ENCODE results near the gene CAMTA1. TPM values are rescaled to one million over a fixed set of nuclear protein-coding genes. Genes with fewer than 3 reads are reported as not detected.

Gene CAMTA1
- total RNA-seq, 1 experiment from 2014 or later: 50.3 TPM

DNA sequence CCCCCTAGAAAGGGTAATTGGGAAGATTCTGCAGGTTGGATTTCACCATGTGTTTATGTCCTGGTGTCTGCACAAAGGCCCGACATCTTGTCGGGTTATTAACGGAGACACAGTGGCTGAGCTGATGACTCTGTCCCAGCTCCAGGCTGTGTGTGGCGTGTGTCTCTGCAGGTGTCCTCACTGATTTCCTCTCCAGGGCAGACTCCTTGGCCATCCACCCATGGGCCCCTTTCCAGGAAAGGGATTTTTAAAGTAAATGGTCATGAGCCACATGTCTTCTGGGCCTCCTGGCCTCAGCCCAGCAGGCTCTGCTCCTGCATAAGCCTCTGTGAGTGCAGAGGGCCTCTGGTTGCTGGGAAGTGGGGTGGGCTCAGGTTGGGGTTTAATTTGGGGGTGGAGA lies 567.1 kb downstream of the CAMTA1 start:
- BruUV-seq (replicated peaks): no TSS peak
- H3K36me3 Mint-ChIP-seq (ENCODE audit: insufficient read depth, unreplicated experiment): no peaks in the 10 kb centered on the region
- CTCF ChIA-PET: no interaction called here

DNA sequence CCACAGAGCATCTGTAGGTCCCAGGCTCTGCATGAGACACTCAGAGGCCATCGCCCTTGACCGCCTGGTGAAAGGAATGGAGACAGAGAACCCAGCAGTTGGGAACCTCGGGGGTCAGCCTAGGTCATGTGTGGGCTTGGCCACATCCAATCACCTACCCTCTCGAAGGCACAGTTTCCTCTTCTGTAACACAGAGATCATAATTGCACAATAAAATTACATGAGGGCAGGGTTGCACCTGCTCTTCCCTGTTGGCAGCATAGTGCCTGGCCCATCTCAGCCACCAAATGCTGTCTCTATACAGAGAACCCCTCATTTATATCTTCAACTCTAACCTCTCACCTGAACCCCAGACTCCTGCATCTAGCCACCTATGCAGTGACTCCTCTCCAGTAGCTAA lies 567.7 kb downstream of the CAMTA1 start:
- no TSS peak for BruUV-seq (replicated peaks)
- no peaks in the 10 kb centered on the region for H3K36me3 Mint-ChIP-seq (ENCODE audit: insufficient read depth, unreplicated experiment)
- H3K27ac Mint-ChIP-seq (ENCODE audit: unreplicated experiment): no peak overlapping the region
- CTCF ChIA-PET: no interaction called here
- TF ChIP-seq, protein P1, sequence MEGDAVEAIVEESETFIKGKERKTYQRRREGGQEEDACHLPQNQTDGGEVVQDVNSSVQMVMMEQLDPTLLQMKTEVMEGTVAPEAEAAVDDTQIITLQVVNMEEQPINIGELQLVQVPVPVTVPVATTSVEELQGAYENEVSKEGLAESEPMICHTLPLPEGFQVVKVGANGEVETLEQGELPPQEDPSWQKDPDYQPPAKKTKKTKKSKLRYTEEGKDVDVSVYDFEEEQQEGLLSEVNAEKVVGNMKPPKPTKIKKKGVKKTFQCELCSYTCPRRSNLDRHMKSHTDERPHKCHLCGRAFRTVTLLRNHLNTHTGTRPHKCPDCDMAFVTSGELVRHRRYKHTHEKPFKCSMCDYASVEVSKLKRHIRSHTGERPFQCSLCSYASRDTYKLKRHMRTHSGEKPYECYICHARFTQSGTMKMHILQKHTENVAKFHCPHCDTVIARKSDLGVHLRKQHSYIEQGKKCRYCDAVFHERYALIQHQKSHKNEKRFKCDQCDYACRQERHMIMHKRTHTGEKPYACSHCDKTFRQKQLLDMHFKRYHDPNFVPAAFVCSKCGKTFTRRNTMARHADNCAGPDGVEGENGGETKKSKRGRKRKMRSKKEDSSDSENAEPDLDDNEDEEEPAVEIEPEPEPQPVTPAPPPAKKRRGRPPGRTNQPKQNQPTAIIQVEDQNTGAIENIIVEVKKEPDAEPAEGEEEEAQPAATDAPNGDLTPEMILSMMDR (IDR thresholded peaks at IDR 0.05; ENCODE audit: unreplicated experiment): no peak
- H3K4me3 Mint-ChIP-seq (ENCODE audit: low read depth, unreplicated experiment): no peak overlapping the region
- intact Hi-C loops (cut with micrococcal nuclease; ENCODE audit: unreplicated experiment): no loop called here
- H3K9me3 Mint-ChIP-seq (ENCODE audit: low read depth, unreplicated experiment): no peaks in the 10 kb centered on the region
- H3K4me1 Mint-ChIP-seq (ENCODE audit: low read depth, unreplicated experiment): no peaks in the 10 kb centered on the region
- no peak for DNase-seq
- peaks cover 26% of the 10 kb centered on the region for H3K27me3 Mint-ChIP-seq (ENCODE audit: unreplicated experiment)

More for the DNA sequence above, 567.1 kb downstream of the CAMTA1 start:
- TF ChIP-seq, protein P1 (IDR thresholded peaks at IDR 0.05; ENCODE audit: unreplicated experiment): no peak
- no peak for DNase-seq
- Mint-ChIP-seq H3K27me3 (ENCODE audit: unreplicated experiment) (peaks cover 32% of the 10 kb centered on the region), H3K27ac (ENCODE audit: unreplicated experiment) (no peak overlapping the region), H3K4me1 (ENCODE audit: low read depth, unreplicated experiment) (no peaks in the 10 kb centered on the region), H3K9me3 (ENCODE audit: low read depth, unreplicated experiment) (no peaks in the 10 kb centered on the region), H3K4me3 (ENCODE audit: low read depth, unreplicated experiment) (no peak overlapping the region)
- intact Hi-C loops (cut with micrococcal nuclease; ENCODE audit: unreplicated experiment): no loop called here

DNA sequence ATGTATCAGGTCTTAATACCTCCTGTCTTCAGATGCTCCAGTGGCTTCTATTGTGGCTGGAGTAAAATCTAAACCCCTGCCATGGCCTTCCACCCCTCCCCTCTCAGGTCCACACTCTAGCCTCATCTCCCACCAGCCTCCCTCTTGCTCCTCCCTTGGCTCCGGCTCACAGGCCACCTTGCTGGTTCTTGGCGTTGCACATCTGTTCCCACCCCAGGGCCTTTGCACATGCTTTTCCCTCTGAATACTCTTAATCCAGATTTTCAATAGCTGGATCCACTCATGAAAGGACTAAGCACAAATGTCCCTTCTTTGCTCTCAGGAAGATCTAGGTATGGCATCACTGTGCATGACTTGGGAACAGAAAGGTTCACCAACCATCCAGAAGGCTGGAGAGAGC lies 570.4 kb downstream of the CAMTA1 start:
- TF ChIP-seq, protein P1 (IDR thresholded peaks at IDR 0.05; ENCODE audit: unreplicated experiment): no peak
- Mint-ChIP-seq H3K27ac (ENCODE audit: unreplicated experiment) (no peak overlapping the region), H3K36me3 (ENCODE audit: insufficient read depth, unreplicated experiment) (no peaks in the 10 kb centered on the region), H3K4me1 (ENCODE audit: low read depth, unreplicated experiment) (no peaks in the 10 kb centered on the region), H3K9me3 (ENCODE audit: low read depth, unreplicated experiment) (no peaks in the 10 kb centered on the region), H3K4me3 (ENCODE audit: low read depth, unreplicated experiment) (no peak overlapping the region), H3K27me3 (ENCODE audit: unreplicated experiment) (peaks cover 11% of the 10 kb centered on the region)
- DNase-seq: no peak
- intact Hi-C loops (cut with micrococcal nuclease; ENCODE audit: unreplicated experiment): no loop called here
- BruUV-seq (replicated peaks): no TSS peak
- CTCF ChIA-PET: no interaction called here

DNA sequence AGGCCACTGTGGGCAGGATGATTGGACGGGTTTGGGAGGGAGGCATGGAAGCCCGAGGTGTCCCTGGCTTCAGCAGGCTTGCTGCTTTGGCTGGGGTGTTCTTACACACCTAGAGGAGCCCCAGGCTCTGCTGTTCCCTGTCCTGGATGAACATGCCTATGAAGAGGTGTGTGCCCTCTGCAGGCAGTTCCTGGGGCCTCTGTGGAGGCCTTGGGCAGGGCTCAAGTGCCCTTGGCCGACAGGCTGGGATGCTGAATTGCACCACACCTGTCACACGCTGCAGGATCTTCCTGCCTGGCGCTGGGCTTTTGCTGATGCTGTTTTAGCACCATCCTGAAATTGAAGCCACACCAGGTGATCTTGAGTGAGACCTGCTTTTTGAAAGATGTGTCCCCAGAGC lies 570.8 kb downstream of the CAMTA1 start:
- H3K4me3 Mint-ChIP-seq (ENCODE audit: low read depth, unreplicated experiment): no peak overlapping the region
- no TSS peak for BruUV-seq (replicated peaks)
- TF ChIP-seq, protein P1 (IDR thresholded peaks at IDR 0.05; ENCODE audit: unreplicated experiment): no peak
- H3K9me3 Mint-ChIP-seq (ENCODE audit: low read depth, unreplicated experiment): no peaks in the 10 kb centered on the region
- intact Hi-C loops (cut with micrococcal nuclease; ENCODE audit: unreplicated experiment): no loop called here
- no peak for DNase-seq
- H3K27me3 Mint-ChIP-seq (ENCODE audit: unreplicated experiment): peaks cover 11% of the 10 kb centered on the region
- CTCF ChIA-PET: no interaction called here
- no peaks in the 10 kb centered on the region for H3K4me1 Mint-ChIP-seq (ENCODE audit: low read depth, unreplicated experiment)
- no peaks in the 10 kb centered on the region for H3K36me3 Mint-ChIP-seq (ENCODE audit: insufficient read depth, unreplicated experiment)
- no peak overlapping the region for H3K27ac Mint-ChIP-seq (ENCODE audit: unreplicated experiment)
